Neural crest cell (in vitro differentiated cells): Measurements from ENCODE around the gene PWP2. TPM values are rescaled to one million over a fixed set of nuclear protein-coding genes. Genes with fewer than 3 reads are reported as not detected.

ENCODE experiments used
- DNase-seq: peaks from one replicate; pipeline ENCODE4 v3.0.0; 2021; ENCODE audit warnings: low read depth, mixed read lengths, low spot score
- H3K27ac Mint-ChIP-seq: one replicate; pipeline ENCODE4 v1.8.0; 2021; ENCODE audit warnings: mild to moderate bottlenecking, mixed read lengths; ENCODE audit not compliant: unreplicated experiment
- H3K27me3 Mint-ChIP-seq: 2 replicates; pipeline ENCODE4 v1.8.0; 2021; ENCODE audit warnings: low read depth, mild to moderate bottlenecking, mixed read lengths
- H3K36me3 Mint-ChIP-seq: 2 replicates; pipeline ENCODE4 v1.8.0; 2021; ENCODE audit warnings: low read depth, mild to moderate bottlenecking, mixed read lengths
- H3K4me1 Mint-ChIP-seq: 2 replicates; pipeline ENCODE4 v1.8.0; 2021; ENCODE audit warnings: mixed read lengths
- H3K4me3 Mint-ChIP-seq: one replicate; pipeline ENCODE4 v1.8.0; 2021; ENCODE audit warnings: mild to moderate bottlenecking, mixed read lengths
- H3K9me3 Mint-ChIP-seq: 2 replicates; pipeline ENCODE4 v1.8.0; 2021; ENCODE audit warnings: mixed read lengths
- CTCF ChIP-seq: fragments of 200-600 bp; sonication (generic); conservative IDR thresholded peaks from 2 replicates; pipeline ENCODE4 v1.5.0; 2021; ENCODE audit warnings: antibody characterized with exemption, mild to moderate bottlenecking
- total RNA-seq: library from RNA; stranded (reverse); gene quantifications from 2 replicates; pipeline ENCODE4 v1.2.1, GENCODE V29; 2021

The PWP2 gene
- total RNA-seq, 1 donor from 2014 or later: 4.0 TPM

GRCh38 chr21:44062380-44062779, 44.8 kb upstream of the PWP2 start:
- Mint-ChIP-seq H3K4me3 (no peak overlapping the region), H3K36me3 (no peaks in the 10 kb centered on the region), H3K9me3 (no peaks in the 10 kb centered on the region), H3K27me3 (no peaks in the 10 kb centered on the region), H3K27ac (no peak overlapping the region), H3K4me1 (peaks cover 9% of the 10 kb centered on the region)
- TF ChIP-seq CTCF: no peak
- DNase-seq: no peak

GRCh38 chr21:44063151-44063912, 43.9 kb upstream of the PWP2 start:
- no peak for DNase-seq
- Mint-ChIP-seq H3K36me3 (peaks cover 4% of the 10 kb centered on the region), H3K9me3 (no peaks in the 10 kb centered on the region), H3K27ac (peak overlapping the region; percentile 71), H3K4me1 (peaks cover 17% of the 10 kb centered on the region), H3K4me3 (no peak overlapping the region), H3K27me3 (no peaks in the 10 kb centered on the region)
- TF ChIP-seq CTCF: no peak

DNA sequence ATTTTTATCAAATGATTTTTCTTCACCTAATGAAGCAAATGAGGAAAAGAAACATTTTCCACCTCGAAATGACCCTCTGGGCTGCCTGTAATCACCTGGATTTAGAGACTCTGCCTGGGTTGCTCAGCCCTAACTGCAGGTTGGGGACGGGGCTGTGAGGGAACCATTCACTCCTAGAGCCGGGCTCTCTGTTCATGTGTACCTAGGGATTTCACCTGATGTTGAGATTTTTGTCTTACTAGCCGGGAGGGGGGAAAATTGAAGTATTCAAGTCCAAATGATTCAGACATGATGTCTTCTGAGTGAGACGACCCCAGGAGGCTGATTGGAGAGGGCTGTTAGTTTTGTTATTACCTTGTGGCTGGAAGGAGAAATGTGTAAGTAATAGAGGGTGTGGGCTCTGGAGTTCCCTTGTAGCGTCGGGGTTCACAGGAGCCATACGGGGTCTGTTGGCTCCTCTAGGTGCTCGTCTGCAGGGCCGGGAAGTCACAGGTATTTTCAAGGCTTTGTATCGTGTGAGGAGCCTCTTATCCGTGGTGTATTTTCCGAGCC, 42.3 kb upstream of the PWP2 start:
- H3K4me1 Mint-ChIP-seq: peaks cover 18% of the 10 kb centered on the region
- no peaks in the 10 kb centered on the region for H3K27me3 Mint-ChIP-seq
- H3K36me3 Mint-ChIP-seq: peaks cover 4% of the 10 kb centered on the region
- TF ChIP-seq CTCF: no peak
- no peak for DNase-seq
- no peaks in the 10 kb centered on the region for H3K9me3 Mint-ChIP-seq
- H3K27ac Mint-ChIP-seq: no peak overlapping the region
- no peak overlapping the region for H3K4me3 Mint-ChIP-seq

- Mint-ChIP-seq H3K4me1 (peaks cover 18% of the 10 kb centered on the region), H3K27ac (peak overlapping the region; percentile 89), H3K36me3 (peaks cover 4% of the 10 kb centered on the region), H3K9me3 (no peaks in the 10 kb centered on the region), H3K4me3 (no peak overlapping the region), H3K27me3 (no peaks in the 10 kb centered on the region)
- DNase-seq: no peak
- no peak for TF ChIP-seq CTCF
Observed at GRCh38 chr21:44065428-44065827, 41.8 kb upstream of the PWP2 start.

DNA sequence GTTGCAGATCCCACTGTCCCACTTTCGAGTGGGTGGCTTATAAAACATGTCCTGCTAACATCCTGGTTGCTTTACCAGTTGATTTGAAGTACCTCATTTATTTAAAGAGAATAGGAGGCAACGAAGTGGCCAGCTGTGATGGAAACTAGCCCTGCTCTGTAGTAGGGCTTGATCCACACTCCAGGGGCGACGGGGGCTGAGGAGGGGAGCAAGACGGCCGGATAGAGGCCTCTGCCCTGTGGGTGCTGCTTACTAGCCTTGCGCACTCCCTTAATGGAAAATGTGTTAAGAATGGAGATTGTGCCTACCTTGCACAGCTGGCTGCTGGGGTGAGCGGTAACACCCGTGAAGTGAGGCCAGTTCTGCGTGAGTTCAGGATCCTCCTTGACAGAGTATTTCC, 41.1 kb upstream of the PWP2 start:
- no peak overlapping the region for H3K27ac Mint-ChIP-seq
- no peak for DNase-seq

More for the DNA sequence above, 41.1 kb upstream of the PWP2 start:
- Mint-ChIP-seq H3K4me1 (peaks cover 18% of the 10 kb centered on the region), H3K36me3 (peaks cover 4% of the 10 kb centered on the region), H3K9me3 (no peaks in the 10 kb centered on the region), H3K4me3 (no peak overlapping the region), H3K27me3 (no peaks in the 10 kb centered on the region)
- TF ChIP-seq CTCF: no peak
